Activated T-cell treated with anti-CD3 and anti-CD28 coated beads, Interleukin-2, amount 50 U/mL, for 72 hours (primary cell): Measurements from ENCODE around the gene RYR3. TPM values are rescaled to one million over a fixed set of nuclear protein-coding genes. Genes with fewer than 3 reads are reported as not detected.

Source experiments
- ATAC-seq, 2 donors: fragments of 150-1000 bp; cut with Tn5 transposase; replicated peaks in 1 of 2; 2 replicates each; pipeline ENCODE4 v1.10.0; 2021; ENCODE audit warnings: moderate library complexity in 2 of 2, mild to moderate bottlenecking in 1 of 2
- DNase-seq, 2 donors: peaks; one replicate each; pipeline ENCODE4 v3.0.0; 2021 to 2022; ENCODE audit warnings: mixed read lengths in 1 of 2
- H3K27ac Mint-ChIP-seq: one replicate; pipeline ENCODE4 v1.8.0; 2022; ENCODE audit warnings: mild to moderate bottlenecking, moderate library complexity, mixed read lengths
- H3K27me3 Mint-ChIP-seq: one replicate; pipeline ENCODE4 v1.8.0; 2022; ENCODE audit warnings: low read depth, mixed read lengths
- H3K36me3 Mint-ChIP-seq, 2 donors: one replicate each; pipeline ENCODE4 v1.8.0; 2022; ENCODE audit warnings: mixed read lengths in 2 of 2, mild to moderate bottlenecking in 1 of 2; ENCODE audit not compliant: insufficient read depth in 2 of 2
- H3K4me1 Mint-ChIP-seq: one replicate; pipeline ENCODE4 v1.8.0; 2022; ENCODE audit warnings: low read depth, mixed read lengths
- H3K4me3 Mint-ChIP-seq, 2 donors: one replicate each; pipeline ENCODE4 v1.8.0; 2022; ENCODE audit warnings: mild to moderate bottlenecking in 2 of 2, mixed read lengths in 2 of 2, moderate library complexity in 2 of 2
- H3K9me3 Mint-ChIP-seq, 2 donors: one replicate each; pipeline ENCODE4 v1.8.0; 2022; ENCODE audit warnings: mixed read lengths in 2 of 2
- total RNA-seq, 2 donors: library from RNA; stranded (reverse); gene quantifications; one replicate each; pipeline ENCODE4 v1.2.3, GENCODE V29; 2022

RYR3 gene
- total RNA-seq, 2 donors from 2014 or later: not detected

DNA sequence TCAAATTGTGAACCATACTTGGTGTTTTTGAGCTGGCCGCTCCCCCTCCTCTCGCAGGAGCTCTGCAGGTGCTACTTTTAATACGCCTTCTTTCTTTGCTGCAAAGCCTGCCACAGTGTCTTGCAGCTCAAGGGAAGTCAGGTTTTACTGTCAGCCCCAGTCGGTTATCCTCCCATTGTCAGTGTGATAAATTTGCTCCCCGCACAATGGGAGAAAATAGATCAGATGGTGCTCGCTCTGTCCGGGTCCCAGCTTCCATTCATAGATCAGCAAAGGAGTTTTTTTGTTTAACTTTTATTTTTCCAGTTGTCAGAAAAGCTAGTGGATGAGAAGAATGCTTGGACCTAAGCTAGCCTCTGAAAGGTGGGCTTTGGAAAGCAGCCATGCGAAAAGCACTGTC, 207.7 kb downstream of the RYR3 start:
- no peak overlapping the region for H3K27ac Mint-ChIP-seq
- ATAC-seq: no peak
- peaks cover 5% of the 10 kb centered on the region for H3K27me3 Mint-ChIP-seq
- H3K4me3 Mint-ChIP-seq: no peak overlapping the region
- no peaks in the 10 kb centered on the region for H3K4me1 Mint-ChIP-seq
- no peaks in the 10 kb centered on the region for H3K36me3 Mint-ChIP-seq
- H3K9me3 Mint-ChIP-seq: no peaks in the 10 kb centered on the region
- no peak for DNase-seq

DNA sequence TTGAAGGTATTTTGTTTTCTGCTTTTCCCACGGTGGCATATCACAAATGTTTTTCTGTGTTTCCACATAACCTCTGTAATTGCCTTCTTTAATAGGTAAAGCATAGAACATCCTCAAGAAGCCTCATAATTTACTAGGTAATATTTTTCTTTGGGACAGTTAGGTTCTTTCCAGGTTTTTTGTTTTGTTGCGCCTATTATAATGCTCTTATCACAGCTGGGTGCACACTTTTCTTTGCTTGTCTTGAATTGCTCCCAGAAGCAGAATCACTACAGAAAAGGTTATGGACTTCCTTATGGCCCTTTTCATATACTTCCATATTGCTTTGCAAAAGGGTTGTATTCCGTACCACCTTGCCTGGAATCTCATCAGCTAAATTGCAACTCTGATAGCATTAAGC, 213.5 kb downstream of the RYR3 start:
- H3K36me3 Mint-ChIP-seq: no peaks in the 10 kb centered on the region
- ATAC-seq (no peak), DNase-seq (no peak)
- no peak overlapping the region for H3K27ac Mint-ChIP-seq
- no peaks in the 10 kb centered on the region for H3K4me1 Mint-ChIP-seq
- no peaks in the 10 kb centered on the region for H3K9me3 Mint-ChIP-seq
- no peaks in the 10 kb centered on the region for H3K27me3 Mint-ChIP-seq
- H3K4me3 Mint-ChIP-seq: no peak overlapping the region

DNA sequence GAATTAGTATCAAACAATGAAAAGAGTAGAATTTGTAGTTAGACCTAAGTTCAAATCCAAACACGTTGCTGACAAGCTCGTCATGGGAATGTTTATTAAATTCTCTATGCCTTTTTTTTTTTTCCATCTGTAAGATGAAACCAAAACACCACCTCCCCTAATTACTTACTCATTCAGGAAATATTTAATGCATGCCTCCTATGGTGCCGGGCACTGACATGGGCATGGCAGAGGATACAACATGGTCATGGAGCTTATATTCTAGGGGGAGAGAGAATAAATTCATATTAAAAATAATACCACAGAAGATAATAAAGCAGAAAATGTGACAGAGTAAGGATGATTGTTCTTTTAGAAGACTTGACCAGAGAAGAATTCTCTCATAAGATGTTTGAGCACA, 215.8 kb downstream of the RYR3 start:
- Mint-ChIP-seq H3K27me3 (no peaks in the 10 kb centered on the region), H3K9me3 (no peaks in the 10 kb centered on the region), H3K4me3 (no peak overlapping the region), H3K27ac (no peak overlapping the region), H3K4me1 (no peaks in the 10 kb centered on the region), H3K36me3 (no peaks in the 10 kb centered on the region)
- DNase-seq (no peak), ATAC-seq (no peak)

DNA sequence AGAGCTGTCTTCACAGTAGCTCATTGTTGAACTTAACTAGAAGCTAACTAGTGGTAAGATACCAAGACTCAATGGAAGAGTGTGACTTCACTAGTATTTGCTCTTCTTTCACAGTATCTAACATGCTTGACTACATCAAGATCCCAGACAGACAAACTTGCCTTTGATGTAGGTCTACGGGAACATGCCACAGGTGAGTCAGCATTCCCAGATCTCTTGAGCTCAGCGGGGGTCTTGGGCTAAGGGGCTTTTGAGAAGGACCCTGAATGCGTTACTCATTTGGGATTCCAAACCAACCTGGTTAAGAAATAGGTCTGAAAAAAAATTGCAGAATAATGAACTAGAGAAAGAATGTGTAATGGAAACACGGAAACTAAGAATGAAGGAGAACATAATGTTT, 222.4 kb downstream of the RYR3 start:
- Mint-ChIP-seq H3K9me3 (no peaks in the 10 kb centered on the region), H3K4me3 (no peak overlapping the region), H3K36me3 (no peaks in the 10 kb centered on the region), H3K27me3 (peaks cover 17% of the 10 kb centered on the region), H3K27ac (no peak overlapping the region), H3K4me1 (no peaks in the 10 kb centered on the region)
- DNase-seq: no peak
- no peak for ATAC-seq

DNA sequence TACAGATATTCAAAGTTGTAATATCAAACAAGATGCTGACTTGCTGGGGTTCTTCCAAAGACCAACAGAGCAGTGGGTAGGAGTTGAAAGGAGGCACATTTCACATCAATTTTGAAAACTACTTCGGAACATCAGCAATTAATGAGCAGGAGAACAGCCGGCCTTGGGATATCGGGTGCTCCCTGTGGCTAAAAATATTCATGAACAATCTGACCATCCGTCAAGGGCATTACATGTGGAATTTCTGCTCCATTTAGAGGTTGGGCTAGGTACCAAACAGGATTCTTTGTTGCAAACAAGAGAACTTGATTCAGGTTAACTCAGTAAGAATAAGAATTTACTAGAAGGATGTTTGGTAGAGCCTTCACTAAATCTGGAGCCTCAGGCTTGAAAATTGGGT, 223.9 kb downstream of the RYR3 start:
- Mint-ChIP-seq H3K4me3 (no peak overlapping the region), H3K4me1 (no peaks in the 10 kb centered on the region), H3K27ac (no peak overlapping the region), H3K9me3 (no peaks in the 10 kb centered on the region), H3K27me3 (peaks cover 22% of the 10 kb centered on the region), H3K36me3 (no peaks in the 10 kb centered on the region)
- DNase-seq: no peak
- ATAC-seq: no peak

DNA sequence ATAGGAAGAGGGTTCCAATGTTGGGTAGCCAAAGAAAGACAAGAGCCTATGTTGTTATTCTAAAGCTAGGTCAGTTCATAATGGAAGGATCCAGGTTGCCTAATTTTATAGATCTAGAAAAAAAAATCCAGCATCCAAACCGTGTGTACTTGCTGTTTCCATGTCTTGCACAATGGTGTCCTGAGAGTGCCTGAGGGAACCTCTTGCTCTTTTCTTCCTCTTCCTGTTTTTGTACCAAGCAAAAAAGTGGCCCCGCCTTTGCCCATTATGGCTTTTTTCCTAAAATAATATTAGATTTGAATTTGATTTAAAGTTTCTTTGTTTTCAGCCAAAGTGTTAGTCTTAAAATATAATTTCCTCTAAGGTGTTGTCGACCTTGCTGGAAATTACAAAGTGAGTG, 224.4 kb downstream of the RYR3 start:
- no peak for DNase-seq
- no peak overlapping the region for H3K4me3 Mint-ChIP-seq
- no peaks in the 10 kb centered on the region for H3K4me1 Mint-ChIP-seq
- no peak overlapping the region for H3K27ac Mint-ChIP-seq
- H3K36me3 Mint-ChIP-seq: no peaks in the 10 kb centered on the region
- peaks cover 26% of the 10 kb centered on the region for H3K27me3 Mint-ChIP-seq
- H3K9me3 Mint-ChIP-seq: no peaks in the 10 kb centered on the region
- no peak for ATAC-seq

DNA sequence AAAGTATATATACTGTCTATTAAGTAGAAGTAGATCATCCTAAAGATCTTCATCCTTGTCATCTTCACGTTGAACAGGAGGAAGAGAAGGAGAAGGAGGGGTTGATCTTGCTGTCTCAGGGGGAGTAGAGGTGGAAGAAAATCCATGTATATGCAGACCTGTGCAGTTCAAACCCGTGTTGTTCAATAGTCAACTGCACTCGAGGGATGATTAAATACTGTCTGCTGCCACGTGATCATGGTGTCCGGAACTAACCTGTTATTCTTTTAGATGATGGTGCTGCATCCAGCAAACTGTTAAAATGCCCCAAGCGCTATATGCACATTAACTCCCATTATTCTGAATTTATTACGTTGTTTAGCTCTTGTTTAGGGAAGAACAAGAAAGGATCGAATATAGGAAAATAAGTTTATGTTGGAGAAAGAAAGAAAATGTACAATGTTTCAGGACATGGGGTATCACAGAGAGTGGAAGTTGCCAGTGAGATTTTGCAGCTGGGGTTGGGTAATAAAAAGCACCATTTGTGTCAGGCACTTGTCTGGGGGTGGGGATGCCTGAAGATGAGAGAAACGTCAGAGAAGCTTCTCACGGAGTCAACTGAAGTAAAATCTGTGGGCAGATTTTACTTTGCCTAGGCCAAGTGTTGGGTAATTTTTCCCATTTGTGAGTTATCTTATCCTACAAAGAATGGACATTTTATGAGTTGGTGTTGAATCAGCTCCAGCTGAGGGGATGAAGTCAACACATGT, 229.2 kb downstream of the RYR3 start:
- no peaks in the 10 kb centered on the region for H3K4me1 Mint-ChIP-seq
- DNase-seq (no peak), ATAC-seq (no peak)
- H3K9me3 Mint-ChIP-seq: peaks cover 0 to 4% of the 10 kb centered on the region in 2 donors
- no peaks in the 10 kb centered on the region for H3K36me3 Mint-ChIP-seq
- H3K27ac Mint-ChIP-seq: no peak overlapping the region
- H3K4me3 Mint-ChIP-seq: no peak overlapping the region
- peaks cover 31% of the 10 kb centered on the region for H3K27me3 Mint-ChIP-seq

DNA sequence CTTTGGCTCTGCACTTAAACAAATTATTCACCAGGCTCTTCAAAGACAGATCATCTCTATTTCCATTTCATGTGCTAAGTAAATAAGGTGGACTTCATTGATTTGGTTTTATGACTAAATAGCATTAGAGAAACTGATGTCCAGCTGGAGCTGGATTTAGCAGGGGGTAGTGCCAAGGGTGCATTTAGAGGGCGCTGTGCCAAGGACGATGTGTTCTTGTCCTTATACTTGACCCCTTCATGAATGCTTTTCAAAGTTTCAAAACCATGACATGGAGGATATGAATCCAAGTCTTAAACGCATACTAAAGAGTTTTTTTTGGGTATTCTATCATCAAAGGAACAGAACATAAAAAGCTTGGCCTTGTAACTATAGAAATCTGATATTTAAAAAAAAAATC, 233.2 kb downstream of the RYR3 start:
- Mint-ChIP-seq H3K4me3 (no peak overlapping the region), H3K4me1 (no peaks in the 10 kb centered on the region), H3K27ac (no peak overlapping the region), H3K36me3 (no peaks in the 10 kb centered on the region), H3K27me3 (peaks cover 15% of the 10 kb centered on the region), H3K9me3 (peaks cover 0 to 5% of the 10 kb centered on the region in 2 donors)
- ATAC-seq: no peak
- no peak for DNase-seq

DNA sequence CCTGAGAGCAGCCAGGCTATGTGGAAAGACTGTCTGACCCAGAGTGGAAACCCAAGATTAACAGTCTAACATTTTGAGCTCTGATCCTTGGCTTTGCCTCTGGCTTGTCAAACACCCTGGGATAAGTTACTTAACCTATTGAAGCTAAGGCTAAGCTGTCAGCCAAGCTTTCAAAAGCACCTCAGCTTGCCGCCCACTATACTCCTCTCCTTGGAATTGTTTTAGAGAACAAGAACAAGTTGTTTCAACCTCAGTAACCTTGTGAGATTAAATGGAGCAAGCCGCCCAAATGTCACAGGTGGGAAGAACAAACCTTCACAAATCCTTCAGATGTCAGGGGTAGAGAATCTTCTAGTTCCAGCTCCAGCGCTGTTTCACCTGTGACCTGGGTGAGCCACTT, 235.1 kb downstream of the RYR3 start:
- no peak for ATAC-seq
- Mint-ChIP-seq H3K36me3 (no peaks in the 10 kb centered on the region), H3K9me3 (peaks cover 0 to 5% of the 10 kb centered on the region in 2 donors), H3K27ac (no peak overlapping the region), H3K4me1 (no peaks in the 10 kb centered on the region), H3K4me3 (no peak overlapping the region), H3K27me3 (peaks cover 10% of the 10 kb centered on the region)
- no peak for DNase-seq

DNA sequence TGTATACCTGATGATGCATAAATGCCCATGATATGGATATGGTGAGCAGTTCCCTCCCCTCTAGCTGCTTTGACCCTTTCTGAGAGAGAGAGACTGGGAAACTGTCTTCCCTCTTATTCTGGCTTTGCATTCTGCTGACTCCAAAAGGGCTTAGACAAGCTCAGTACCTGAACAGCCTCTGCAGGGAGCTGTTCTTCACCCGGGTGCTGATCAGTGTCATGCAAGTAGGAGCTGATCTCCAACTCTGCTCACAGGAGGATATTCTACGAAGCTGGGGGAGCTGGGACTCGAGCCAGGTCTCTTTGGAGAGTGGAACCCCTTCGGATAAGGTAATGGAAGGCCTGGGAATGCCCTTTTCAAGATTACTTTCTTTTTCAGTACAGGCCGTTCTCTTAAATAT, 237.1 kb downstream of the RYR3 start:
- ATAC-seq (no peak), DNase-seq (no peak)
- no peaks in the 10 kb centered on the region for H3K36me3 Mint-ChIP-seq
- no peak overlapping the region for H3K4me3 Mint-ChIP-seq
- no peak overlapping the region for H3K27ac Mint-ChIP-seq
- H3K27me3 Mint-ChIP-seq: peaks cover 10% of the 10 kb centered on the region
- H3K4me1 Mint-ChIP-seq: no peaks in the 10 kb centered on the region
- H3K9me3 Mint-ChIP-seq: peaks cover 0 to 5% of the 10 kb centered on the region in 2 donors

DNA sequence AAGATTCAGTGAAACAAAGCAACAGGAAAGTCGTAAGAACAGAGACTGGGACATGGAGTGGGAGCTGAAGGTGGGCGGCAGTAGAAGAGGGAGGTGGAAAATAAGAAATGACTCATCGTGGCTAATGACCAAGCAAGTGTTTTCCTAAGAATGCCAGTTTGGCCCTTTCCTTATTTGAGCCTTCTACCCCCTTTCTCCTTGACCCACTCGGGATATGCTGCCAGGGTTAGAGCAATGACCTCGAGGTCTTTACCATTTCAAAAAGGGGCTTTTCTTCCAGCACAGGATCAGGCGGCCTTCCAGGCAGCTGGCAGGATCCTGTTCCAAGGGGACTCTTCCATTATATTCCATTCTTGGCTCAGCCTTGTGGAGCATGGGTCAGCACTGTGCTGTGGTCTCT, 241.1 kb downstream of the RYR3 start:
- no peak overlapping the region for H3K4me3 Mint-ChIP-seq
- DNase-seq (no peak), ATAC-seq (no peak)
- H3K27me3 Mint-ChIP-seq: no peaks in the 10 kb centered on the region
- H3K9me3 Mint-ChIP-seq: peaks cover 0 to 3% of the 10 kb centered on the region in 2 donors
- no peaks in the 10 kb centered on the region for H3K4me1 Mint-ChIP-seq
- no peak overlapping the region for H3K27ac Mint-ChIP-seq
- H3K36me3 Mint-ChIP-seq: no peaks in the 10 kb centered on the region

DNA sequence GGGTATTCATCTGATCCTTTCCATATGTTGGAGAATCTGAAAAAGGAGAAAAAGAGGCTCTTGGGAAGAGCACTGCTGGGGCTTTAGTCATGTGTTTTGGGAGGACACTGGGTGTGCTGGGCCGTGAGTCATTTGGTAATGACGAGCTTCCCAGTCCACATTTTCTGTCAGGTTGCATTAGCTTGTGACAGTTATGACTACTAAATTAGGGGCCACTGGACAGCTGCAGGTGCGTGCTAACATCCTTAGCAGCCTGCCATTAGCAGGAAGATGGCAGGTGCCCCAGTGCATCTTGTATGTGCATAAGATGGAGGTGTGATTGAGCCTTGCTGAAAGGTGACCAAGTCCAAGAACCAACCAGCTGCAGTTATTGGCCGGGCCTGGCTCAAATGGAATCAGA, 242.4 kb downstream of the RYR3 start:
- no peak overlapping the region for H3K27ac Mint-ChIP-seq
- H3K9me3 Mint-ChIP-seq: peaks cover 0 to 3% of the 10 kb centered on the region in 2 donors
- no peak for DNase-seq
- no peaks in the 10 kb centered on the region for H3K27me3 Mint-ChIP-seq
- H3K36me3 Mint-ChIP-seq: no peaks in the 10 kb centered on the region
- ATAC-seq: no peak
- H3K4me1 Mint-ChIP-seq: no peaks in the 10 kb centered on the region
- no peak overlapping the region for H3K4me3 Mint-ChIP-seq

DNA sequence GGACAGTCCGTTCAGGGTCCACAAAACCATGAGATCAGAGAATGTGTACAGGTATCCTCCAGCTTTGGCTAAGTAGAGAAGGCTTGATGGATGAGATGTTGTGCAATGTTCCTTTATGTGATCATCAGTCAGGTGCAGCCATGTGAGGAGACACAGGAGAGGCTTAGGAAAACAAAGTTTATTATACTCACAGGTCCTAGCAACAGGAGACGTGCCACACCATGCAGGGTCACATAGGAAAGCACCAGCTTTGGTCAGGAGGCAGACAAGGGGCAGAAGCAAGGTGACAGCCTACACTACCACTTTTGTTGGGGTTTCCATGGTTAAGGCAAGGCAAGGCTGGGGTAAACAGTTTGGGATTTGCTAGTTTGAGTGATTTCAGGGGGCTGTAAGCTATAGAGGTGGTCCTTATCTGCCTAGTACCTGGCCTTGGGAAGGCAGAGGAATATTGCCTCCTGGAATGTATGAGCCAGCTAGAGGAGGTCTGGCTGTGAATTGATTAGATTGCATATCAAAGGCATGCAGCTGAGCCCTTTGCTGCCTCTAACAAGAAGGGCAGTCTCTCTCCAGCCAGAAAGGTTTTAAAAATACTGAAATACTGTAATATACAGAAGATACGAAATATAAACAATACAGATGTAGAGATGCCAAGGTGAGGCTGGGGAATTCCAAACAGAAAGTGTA, 248.6 kb downstream of the RYR3 start:
- Mint-ChIP-seq H3K4me1 (no peaks in the 10 kb centered on the region), H3K36me3 (no peaks in the 10 kb centered on the region), H3K27me3 (no peaks in the 10 kb centered on the region), H3K9me3 (peaks cover 0 to 3% of the 10 kb centered on the region in 2 donors), H3K27ac (no peak overlapping the region), H3K4me3 (no peak overlapping the region)
- no peak for DNase-seq
- ATAC-seq: no peak

DNA sequence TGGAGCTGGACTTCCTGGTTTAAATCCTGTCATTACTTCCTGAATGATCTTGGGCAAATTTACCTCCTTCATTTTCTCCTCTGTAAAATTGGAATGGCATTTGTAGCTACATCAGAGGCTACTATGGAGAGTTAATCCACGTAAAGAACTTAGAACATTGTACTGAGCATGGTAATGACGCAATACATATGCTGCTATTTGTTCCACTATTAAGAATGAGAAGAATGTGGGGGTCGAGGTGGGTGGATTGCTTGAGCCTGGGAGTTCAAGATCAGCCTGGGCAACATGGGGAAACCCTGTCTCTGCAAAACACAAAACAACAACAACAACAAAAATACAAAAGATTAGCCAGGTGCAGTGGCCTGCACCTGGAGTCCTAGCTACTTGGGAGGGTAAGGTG, 250.6 kb downstream of the RYR3 start:
- DNase-seq (no peak), ATAC-seq (no peak)
- H3K4me1 Mint-ChIP-seq: no peaks in the 10 kb centered on the region
- no peak overlapping the region for H3K4me3 Mint-ChIP-seq
- H3K36me3 Mint-ChIP-seq: no peaks in the 10 kb centered on the region
- H3K9me3 Mint-ChIP-seq: peaks cover 3 to 5% of the 10 kb centered on the region in 2 donors
- H3K27ac Mint-ChIP-seq: no peak overlapping the region
- H3K27me3 Mint-ChIP-seq: peaks cover 10% of the 10 kb centered on the region
